ENCODE measurements around the gene SPR. TPM values are rescaled to one million over a fixed set of nuclear protein-coding genes. Genes with fewer than 3 reads are reported as not detected.
"Not testable (repeated sequence)": the region's sequence is repeated elsewhere in the genome, so short reads cannot be mapped to it uniquely, and the experiment has no call there.

The SPR gene
- polyA plus RNA-seq, 3 donors: 8.9 to 10.8 (median 10.1) TPM

GRCh38 chr2:72907369-72907768 is 20.2 kb downstream of the SPR start:
- DNase-seq (ENCODE audit: extremely low read depth in 1 of 11, low read depth in 9 of 11, low spot score in 4 of 11): not testable (repeated sequence)

GRCh38 chr2:72908741-72909140 is 21.5 kb downstream of the SPR start:
- no peak for DNase-seq (ENCODE audit: extremely low read depth in 1 of 11, low read depth in 9 of 11, low spot score in 4 of 11)

DNA sequence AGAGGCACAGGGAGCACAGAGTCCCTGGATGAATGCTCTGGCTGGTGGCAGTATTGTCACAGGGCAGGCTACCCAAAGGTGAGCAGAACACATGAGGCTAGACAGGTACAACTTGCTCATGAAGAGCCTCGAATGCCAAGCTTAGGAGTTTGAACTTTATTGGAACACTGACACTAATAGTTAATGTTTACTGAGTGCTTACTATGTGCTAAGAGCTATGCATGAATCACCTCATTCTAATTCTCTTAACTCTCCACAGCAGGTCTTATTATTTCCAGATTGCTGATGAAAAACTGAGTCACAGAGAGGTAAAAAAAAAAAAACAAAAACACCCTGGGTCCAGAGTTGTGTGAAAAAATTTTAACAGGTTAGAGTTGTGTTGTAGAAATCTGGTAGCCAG is 24.0 kb downstream of the SPR start:
- DNase-seq (ENCODE audit: extremely low read depth in 1 of 11, low read depth in 9 of 11, low spot score in 4 of 11): no peak

GRCh38 chr2:72913486-72914205 is 26.4 kb downstream of the SPR start:
- DNase-seq (ENCODE audit: extremely low read depth in 1 of 11, low read depth in 9 of 11, low spot score in 4 of 11): no peak

GRCh38 chr2:72914206-72914559 is 27.0 kb downstream of the SPR start:
- no peak for DNase-seq (ENCODE audit: extremely low read depth in 1 of 11, low read depth in 9 of 11, low spot score in 4 of 11)

GRCh38 chr2:72914589-72915319 is 27.5 kb downstream of the SPR start:
- DNase-seq (ENCODE audit: extremely low read depth in 1 of 11, low read depth in 9 of 11, low spot score in 4 of 11): no peak

- DNase-seq (ENCODE audit: extremely low read depth in 1 of 11, low read depth in 9 of 11, low spot score in 4 of 11): no peak
Observed at GRCh38 chr2:72915320-72915906, 28.2 kb downstream of the SPR start.

DNA sequence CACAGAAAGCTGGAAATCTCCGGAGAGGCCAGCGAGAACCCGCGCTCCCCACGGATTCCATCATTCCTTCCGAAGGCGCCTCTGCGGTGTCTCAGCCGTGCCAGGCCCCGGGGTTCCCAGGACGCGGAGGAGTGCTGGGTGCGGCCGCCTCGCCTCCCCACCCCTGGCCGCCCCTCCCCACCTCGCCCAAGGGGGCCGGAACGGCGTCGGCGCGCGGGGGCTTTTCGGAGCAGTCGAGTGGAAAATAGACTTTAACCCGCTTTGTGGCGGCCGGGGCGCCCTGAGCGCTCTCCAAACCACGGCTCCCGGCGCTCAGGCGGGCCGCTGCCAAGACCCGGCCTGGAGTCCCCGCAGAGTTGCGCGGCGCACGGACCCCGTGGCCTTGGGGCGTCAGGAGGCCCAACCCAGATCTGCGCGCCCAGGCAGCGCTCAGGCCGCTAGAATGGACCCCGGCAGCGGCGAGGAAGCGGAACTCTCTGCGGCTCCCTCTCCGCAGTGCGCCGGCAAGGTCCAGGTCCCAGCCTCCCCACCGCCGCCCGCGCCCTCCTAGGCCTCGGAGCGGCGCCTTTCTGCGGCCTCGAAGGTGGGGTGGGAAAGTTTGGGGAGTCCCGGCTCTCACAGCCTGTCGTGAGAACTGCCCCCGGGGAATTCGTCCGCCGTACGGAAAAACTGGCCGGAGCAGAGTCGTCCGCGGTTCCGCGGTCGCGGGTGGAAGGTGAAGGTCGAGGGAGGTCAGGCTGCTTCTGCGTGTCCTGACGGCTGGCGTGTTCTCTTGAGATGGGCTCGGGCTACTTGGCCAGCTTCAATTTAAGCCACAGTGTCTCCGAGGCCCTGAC is 28.9 kb downstream of the SPR start:
- DNase-seq (ENCODE audit: extremely low read depth in 1 of 11, low read depth in 9 of 11, low spot score in 4 of 11): no peak

DNA sequence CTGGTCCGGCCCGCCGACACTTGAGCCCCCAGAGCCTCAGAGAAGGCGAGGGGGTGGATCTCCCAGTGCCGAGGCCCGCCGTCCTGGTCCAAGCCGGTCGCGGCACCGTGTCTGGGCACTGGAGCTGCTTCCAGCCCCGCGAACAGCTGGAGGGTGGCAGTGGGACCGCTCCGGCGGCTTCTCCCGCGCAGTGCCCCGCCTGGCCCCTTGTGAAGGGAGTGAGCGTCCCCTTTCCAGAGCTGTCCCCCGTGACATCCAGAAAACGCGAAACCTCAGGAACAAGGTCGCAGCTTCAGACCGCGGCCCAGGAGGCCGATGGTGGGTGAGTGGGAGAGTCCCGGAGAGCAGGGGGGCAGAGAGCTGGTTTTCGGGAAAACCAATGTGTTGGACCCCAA is 29.5 kb downstream of the SPR start:
- no peak for DNase-seq (ENCODE audit: extremely low read depth in 1 of 11, low read depth in 9 of 11, low spot score in 4 of 11)

DNA sequence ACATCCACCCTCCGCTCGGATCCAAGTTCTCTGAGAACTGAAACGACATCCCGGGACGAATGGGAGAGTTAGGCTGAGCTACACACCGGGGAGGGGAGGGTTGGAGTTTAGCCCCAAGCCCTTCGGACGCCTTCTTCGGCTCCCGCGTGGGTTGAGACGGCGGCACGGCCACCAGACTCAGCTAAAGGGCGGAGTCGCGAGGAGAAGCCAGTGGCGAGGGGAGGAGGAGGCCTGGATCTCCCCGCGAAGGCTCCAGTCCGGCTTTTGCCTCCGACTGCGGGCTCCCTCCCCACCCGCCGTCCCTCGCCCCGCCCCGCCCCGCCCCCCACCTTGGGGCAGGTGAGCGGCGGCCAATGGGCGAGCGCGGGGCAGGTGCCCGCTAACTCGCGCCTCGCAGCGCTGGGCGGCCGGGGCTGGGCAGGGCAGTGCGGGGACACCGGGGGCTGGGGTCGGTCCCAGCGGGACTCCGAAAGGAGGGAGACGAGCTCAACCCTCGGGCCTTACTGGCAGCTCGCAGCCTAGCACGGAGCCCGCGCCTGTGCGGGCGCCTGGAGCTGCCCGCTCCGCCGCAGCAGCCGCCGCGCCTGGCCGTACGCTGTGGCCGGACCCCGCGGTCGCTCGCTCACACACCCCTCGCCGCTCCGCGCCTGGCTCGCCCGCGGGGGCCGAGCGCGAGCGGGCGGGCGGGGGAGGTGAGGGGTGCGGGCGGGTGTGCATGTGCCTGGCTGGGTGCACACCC is 30.1 kb downstream of the SPR start, which contains the start of gene EMX1:
Gene EMX1, plus strand, starts transcription at position 382 of the 739 bp plus-strand sequence. Its CDS starts 334 bp downstream, at position 716.
- no peak for DNase-seq (ENCODE audit: extremely low read depth in 1 of 11, low read depth in 9 of 11, low spot score in 4 of 11)

DNA sequence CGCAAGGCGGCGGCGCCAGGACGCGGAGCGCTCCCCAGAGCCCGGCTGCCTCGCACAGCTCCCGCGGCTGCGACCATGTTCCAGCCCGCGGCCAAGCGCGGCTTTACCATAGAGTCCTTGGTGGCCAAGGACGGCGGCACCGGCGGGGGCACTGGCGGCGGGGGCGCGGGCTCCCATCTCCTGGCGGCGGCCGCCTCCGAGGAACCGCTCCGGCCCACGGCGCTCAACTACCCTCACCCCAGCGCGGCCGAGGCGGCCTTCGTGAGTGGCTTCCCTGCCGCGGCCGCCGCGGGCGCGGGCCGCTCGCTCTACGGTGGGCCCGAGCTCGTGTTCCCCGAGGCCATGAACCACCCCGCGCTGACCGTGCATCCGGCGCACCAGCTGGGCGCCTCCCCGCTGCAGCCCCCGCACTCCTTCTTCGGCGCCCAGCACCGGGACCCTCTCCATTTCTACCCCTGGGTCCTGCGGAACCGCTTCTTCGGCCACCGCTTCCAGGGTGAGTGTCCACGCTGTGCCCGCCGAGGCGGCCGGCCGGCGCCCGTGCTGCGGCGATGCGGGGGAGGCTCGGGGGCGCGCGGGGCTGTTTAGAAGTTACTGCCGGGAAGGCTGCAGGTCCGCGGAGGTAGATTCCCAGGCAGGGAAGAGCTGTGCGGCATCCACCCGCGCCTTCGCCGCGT is 30.8 kb downstream of the SPR start:
- no peak for DNase-seq (ENCODE audit: extremely low read depth in 1 of 11, low read depth in 9 of 11, low spot score in 4 of 11)

- no peak for DNase-seq (ENCODE audit: extremely low read depth in 1 of 11, low read depth in 9 of 11, low spot score in 4 of 11)
Observed at GRCh38 chr2:72919414-72920317, 32.5 kb downstream of the SPR start.

GRCh38 chr2:72920318-72921087 is 33.3 kb downstream of the SPR start:
- DNase-seq (ENCODE audit: extremely low read depth in 1 of 11, low read depth in 9 of 11, low spot score in 4 of 11): no peak

DNA sequence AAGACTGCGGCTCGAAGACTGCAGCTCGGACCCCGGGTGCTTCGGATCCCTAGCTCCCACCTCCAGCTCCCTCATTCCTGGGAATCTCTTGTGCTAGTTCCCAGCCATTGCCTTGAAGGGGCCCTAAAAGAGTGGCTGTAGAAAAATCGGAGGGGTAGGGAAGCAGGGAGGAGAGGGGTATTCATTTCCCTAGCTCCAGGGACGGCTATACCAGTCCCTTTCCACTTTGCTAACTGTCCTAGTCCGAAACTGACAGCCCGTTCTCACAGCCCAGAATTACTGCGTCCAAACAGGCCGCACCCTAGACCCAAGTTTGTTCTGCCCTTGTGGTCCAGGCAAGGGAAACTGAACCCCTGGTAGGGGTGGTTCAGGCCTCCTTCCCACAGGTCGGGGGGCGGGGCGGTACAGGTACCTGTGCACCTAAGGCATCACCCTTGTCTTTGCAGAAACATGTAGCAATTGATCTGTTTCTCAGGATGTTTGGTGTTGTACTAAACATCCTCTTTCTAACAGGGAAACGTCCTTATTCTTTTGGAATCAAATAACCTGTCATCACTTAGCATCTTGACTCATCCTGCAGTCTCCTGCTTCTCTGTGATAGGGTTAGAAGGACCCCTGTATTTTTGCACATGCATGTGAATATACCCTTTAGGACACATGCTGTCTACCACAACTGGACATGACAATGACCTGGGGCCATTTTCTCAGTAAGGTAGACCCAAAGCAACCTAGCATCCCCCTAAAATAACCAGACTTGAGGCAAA is 34.1 kb downstream of the SPR start:
- no peak for DNase-seq (ENCODE audit: extremely low read depth in 1 of 11, low read depth in 9 of 11, low spot score in 4 of 11)

DNA sequence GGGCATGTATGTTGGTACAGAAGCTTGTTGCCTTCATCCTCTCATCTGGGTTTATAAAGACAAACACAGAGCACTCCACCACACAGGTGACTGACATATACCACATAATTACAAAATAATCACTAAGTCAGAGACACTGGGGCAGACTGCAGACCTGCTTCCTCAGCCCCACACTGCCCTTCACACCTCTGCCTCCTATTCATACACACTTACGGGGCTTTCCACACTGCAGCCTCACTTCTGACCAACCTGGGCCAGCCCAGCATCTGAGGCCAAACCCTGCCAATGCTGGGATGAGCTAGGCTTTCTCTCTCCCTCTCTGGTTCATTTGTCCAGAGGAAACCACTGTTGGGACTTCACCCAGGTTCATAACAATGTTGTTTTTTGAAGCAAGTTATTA is 34.6 kb downstream of the SPR start:
- DNase-seq (ENCODE audit: extremely low read depth in 1 of 11, low read depth in 9 of 11, low spot score in 4 of 11): no peak

DNA sequence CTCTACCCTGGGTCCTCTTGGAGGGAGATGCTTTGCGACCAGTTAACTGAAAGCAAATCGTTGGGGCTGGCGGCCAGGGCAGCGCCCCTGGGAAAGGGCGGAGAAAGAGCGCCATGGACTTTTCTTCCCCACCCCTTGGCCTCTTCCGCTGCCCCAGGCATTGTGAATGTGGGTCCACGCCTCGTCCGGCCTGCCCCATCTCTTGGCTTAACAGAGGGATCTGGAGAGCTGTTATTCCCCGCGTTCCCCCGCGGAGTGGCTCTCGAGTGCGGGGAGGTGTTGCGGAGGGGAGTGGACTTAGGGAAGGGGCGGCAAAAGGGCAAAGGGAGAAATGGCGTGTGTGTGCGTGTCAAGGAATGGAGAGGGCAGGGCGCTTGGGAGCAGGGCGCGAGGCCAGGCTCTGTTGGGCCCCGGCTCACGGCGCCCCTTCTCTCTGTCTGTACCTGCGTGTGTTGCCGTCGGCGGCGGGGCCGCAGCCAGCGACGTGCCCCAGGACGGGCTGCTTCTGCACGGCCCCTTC is 36.7 kb downstream of the SPR start:
- DNase-seq (ENCODE audit: extremely low read depth in 1 of 11, low read depth in 9 of 11, low spot score in 4 of 11): no peak
